ENCODE results near the gene CADM2.
"Not testable (repeated sequence)": the region's sequence is repeated elsewhere in the genome, so short reads cannot be mapped to it uniquely, and the experiment has no call there.

The CADM2 gene

GRCh38 chr3:85498177-85498576 lies 539.4 kb downstream of the CADM2 start:
- in situ Hi-C loops (cut with HindIII; ENCODE audit: low pct_ligation_motif_present, low pct_unique_long_range_greater_than_20kb, low sequenced_read_pairs), result no loop called here
- no peak for DNase-seq

DNA sequence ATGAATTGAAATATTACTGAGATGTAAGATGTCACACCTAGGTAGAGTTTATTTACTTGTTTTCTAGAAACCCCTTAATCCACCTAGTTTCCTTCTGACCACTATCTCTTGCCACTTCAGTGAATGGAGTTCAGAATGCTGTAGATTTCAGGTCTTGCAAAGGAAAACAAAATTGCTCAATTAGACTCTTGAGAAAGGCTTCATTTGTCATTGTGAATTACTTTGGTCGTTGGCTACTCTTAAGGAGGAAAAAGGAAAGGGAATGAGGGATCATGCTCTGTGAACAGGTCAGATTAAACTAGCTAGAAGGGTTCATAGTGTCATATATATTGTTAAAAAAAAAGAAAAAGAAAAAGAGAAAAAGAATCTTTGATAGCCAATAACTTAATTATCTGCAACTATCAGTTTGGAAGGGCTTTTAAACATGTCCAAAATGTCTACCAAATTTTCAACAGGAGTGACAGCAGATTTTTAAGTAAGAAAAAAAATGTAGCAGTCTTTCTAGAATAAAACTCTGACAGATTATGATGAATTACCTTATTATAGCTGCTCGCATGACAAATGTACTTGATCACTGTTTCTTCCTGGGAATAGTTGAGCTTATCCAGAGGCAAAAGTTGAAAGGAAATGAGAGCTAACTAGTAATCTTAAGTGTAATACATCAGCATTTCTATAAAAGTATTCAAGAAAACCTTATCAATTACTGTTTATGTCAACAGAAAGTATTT lies 543.5 kb downstream of the CADM2 start:
- in situ Hi-C loops (cut with HindIII; ENCODE audit: low pct_ligation_motif_present, low pct_unique_long_range_greater_than_20kb, low sequenced_read_pairs), result no loop called here
- no peak for DNase-seq

DNA sequence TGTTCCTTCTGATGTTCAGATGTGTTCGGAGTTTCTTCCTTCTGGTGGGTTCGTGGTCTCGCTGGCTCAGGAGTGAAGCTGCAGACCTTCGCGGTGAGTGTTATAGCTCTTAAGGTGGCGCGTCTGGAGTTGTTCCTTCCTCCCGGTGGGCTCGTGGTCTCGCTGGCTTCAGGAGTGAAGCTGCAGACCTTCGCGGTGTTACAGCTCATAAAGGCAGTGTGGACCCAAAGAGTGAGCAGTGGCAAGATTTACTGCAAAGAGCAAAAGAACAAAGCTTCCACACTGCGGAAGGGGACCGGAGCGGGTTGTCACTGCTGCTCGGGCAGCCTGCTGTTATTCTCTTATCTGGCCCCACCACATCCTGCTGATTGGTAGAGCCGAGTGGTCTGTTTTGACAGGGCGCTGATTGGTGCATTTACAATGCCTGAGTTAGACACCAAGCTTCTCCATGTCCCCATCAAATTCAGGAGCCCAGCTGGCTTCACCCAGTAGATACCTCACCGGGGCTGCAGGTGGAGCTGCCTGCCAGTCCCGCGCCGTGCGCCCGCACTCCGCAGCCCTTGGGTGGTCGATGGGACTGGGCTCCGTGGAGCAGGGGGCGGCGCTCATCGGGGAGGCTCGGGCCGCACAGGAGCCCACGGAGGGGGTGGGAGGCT lies 545.5 kb downstream of the CADM2 start:
- DNase-seq; in situ Hi-C loops (cut with HindIII; ENCODE audit: low pct_ligation_motif_present, low pct_unique_long_range_greater_than_20kb, low sequenced_read_pairs): not testable (repeated sequence)

DNA sequence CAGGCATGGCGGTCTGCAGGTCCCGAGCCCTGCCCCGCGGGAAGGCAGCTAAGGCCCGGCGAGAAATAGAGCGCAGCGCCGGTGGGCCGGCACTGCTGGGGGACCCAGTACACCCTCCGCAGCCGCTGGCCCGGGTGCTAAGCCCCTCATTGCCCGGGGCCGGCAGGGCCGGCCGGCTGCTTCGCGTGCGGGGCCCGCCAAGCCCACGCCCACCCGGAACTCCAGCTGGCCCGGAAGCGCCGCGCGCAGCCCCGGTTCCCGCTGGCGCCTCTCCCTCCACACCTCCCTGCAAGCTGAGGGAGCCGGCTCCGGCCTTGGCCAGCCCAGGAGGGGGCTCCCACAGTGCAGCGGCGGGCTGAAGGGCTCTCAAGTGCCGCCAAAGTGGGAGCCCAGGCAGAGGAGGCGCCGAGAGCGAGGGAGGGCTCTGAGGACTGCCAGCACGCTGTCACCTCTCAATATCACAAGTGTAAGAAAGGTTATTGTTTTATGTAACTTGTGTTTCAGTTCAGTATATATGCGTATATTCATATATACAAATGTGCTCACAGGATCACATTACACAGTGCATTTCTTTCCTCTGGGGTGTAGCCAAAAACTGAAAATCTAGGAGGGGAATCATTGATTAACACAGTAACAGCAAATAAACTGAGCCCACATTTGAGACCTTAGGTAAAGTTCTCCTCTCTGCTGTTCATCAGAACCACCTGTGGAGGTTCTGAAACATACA lies 546.2 kb downstream of the CADM2 start:
- DNase-seq; in situ Hi-C loops (cut with HindIII; ENCODE audit: low pct_ligation_motif_present, low pct_unique_long_range_greater_than_20kb, low sequenced_read_pairs): not testable (repeated sequence)

GRCh38 chr3:85507052-85507451 lies 548.3 kb downstream of the CADM2 start:
- DNase-seq; in situ Hi-C loops (cut with HindIII; ENCODE audit: low pct_ligation_motif_present, low pct_unique_long_range_greater_than_20kb, low sequenced_read_pairs): not testable (repeated sequence)

- in situ Hi-C loops (cut with HindIII; ENCODE audit: low pct_ligation_motif_present, low pct_unique_long_range_greater_than_20kb, low sequenced_read_pairs), result no loop called here
- DNase-seq, result no peak
These were observed 549.9 kb downstream of the CADM2 start for GRCh38 chr3:85508659-85509058.

- DNase-seq, result no peak
- in situ Hi-C loops (cut with HindIII; ENCODE audit: low pct_ligation_motif_present, low pct_unique_long_range_greater_than_20kb, low sequenced_read_pairs), result no loop called here
These were observed 557.4 kb downstream of the CADM2 start for GRCh38 chr3:85516146-85516545.

GRCh38 chr3:85524104-85524503 lies 565.3 kb downstream of the CADM2 start:
- DNase-seq, result no peak
- in situ Hi-C loops (cut with HindIII; ENCODE audit: low pct_ligation_motif_present, low pct_unique_long_range_greater_than_20kb, low sequenced_read_pairs), result no loop called here

- DNase-seq, result no peak
- in situ Hi-C loops (cut with HindIII; ENCODE audit: low pct_ligation_motif_present, low pct_unique_long_range_greater_than_20kb, low sequenced_read_pairs), result no loop called here
These were observed 566.5 kb downstream of the CADM2 start for GRCh38 chr3:85525264-85525663.

- in situ Hi-C loops (cut with HindIII; ENCODE audit: low pct_ligation_motif_present, low pct_unique_long_range_greater_than_20kb, low sequenced_read_pairs), result no loop called here
- no peak for DNase-seq
These were observed 574.8 kb downstream of the CADM2 start for GRCh38 chr3:85533586-85533985.

- in situ Hi-C loops (cut with HindIII; ENCODE audit: low pct_ligation_motif_present, low pct_unique_long_range_greater_than_20kb, low sequenced_read_pairs), result no loop called here
- DNase-seq, result no peak
These were observed 576.7 kb downstream of the CADM2 start for GRCh38 chr3:85535517-85535916.

- in situ Hi-C loops (cut with HindIII; ENCODE audit: low pct_ligation_motif_present, low pct_unique_long_range_greater_than_20kb, low sequenced_read_pairs), result no loop called here
- DNase-seq, result no peak
These were observed 580.4 kb downstream of the CADM2 start for GRCh38 chr3:85539232-85539631.

GRCh38 chr3:85554153-85554552 lies 595.4 kb downstream of the CADM2 start:
- in situ Hi-C loops (cut with HindIII; ENCODE audit: low pct_ligation_motif_present, low pct_unique_long_range_greater_than_20kb, low sequenced_read_pairs), result no loop called here

DNA sequence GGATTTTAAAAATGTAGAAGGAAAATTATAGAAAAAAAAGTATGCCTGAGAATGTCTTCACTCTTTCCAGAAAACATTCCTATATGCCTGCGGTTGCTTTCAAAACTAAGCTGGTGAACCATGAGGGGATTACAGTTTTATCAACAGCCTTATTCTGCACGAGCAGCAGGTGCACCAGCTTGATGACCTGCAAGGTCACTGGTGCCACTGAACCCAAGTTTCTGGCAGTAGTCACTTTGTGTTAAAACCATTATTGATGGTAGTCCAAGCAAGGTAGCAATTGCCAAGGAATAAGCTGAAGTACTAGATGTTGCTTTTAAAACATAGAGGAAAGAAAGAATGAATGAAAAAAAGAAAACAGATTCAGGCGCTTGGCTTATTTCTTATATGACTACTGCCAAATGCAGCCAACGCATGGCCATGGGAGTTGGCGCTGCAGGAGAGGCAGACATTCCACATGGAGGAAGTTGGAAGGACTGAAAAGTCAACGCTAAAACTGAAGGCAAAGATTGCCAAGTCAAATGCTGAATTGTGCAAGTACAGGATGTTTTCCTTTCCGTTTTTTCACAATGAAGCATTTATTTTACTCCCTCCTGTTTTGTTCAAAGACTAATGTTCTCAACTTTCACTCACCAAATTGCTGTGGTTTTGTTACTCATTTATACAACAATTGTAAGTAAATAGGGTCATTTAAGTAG lies 601.4 kb downstream of the CADM2 start:
- DNase-seq, result no peak
- in situ Hi-C loops (cut with HindIII; ENCODE audit: low pct_ligation_motif_present, low pct_unique_long_range_greater_than_20kb, low sequenced_read_pairs), result no loop called here

More at GRCh38 chr3:85554153-85554552, 595.4 kb downstream of the CADM2 start:
- DNase-seq, result no peak

DNA sequence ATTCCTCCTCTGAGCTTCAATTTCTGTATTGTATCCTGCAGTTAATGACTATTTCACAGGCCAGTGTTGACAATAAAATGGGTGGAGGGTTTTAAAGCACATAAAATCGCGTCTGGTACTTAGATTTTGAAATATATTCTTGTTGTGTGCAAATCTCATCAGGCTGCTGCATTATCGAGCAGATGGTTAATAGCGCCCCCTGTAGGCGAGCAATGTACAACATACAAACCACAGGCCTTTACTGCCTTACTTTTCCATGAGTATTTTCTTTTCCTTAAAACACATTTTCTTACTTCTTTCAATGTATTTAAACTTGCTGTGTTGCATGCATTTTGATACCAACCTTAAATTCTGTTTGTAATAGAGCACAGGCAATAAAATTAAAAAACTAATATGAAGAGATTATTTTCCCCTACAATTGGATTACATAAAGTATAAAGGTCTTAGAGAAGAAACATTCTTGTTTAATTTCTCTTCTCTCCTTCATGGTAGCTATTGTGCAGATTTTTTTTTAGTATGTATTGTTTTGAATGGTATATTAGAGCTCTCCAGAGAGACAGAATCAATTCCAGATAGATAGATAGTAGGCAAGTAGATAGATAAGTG lies 608.4 kb downstream of the CADM2 start:
- DNase-seq, result peak; percentile 48

GRCh38 chr3:85570819-85571218 lies 612.0 kb downstream of the CADM2 start:
- in situ Hi-C loops (cut with HindIII; ENCODE audit: low pct_ligation_motif_present, low pct_unique_long_range_greater_than_20kb, low sequenced_read_pairs), result no loop called here

More for the DNA sequence above, 608.4 kb downstream of the CADM2 start:
- in situ Hi-C loops (cut with HindIII; ENCODE audit: low pct_ligation_motif_present, low pct_unique_long_range_greater_than_20kb, low sequenced_read_pairs), result no loop called here

GRCh38 chr3:85571835-85572234 lies 613.0 kb downstream of the CADM2 start:
- in situ Hi-C loops (cut with HindIII; ENCODE audit: low pct_ligation_motif_present, low pct_unique_long_range_greater_than_20kb, low sequenced_read_pairs), result no loop called here
- DNase-seq, result no peak

More at GRCh38 chr3:85570819-85571218, 612.0 kb downstream of the CADM2 start:
- DNase-seq, result no peak

DNA sequence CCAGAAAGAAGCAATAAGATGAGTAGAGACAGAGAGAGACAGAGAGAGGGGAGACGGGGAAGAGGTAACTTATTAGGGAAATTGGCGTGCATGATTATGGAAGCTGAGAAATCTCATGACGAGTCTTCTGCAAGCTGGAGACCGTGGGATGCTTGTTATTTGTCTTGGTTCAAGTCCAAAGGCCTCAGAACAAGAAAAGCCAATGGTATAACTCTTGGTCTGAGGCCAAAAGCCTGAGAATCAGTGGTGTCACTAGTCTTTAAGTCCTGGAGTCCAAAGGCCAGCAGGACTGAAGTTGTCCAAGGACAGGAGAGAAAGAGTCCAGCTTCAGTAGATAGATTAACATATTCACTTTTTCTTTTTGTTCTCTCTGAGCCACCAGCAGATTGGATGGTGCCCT lies 613.6 kb downstream of the CADM2 start:
- in situ Hi-C loops (cut with HindIII; ENCODE audit: low pct_ligation_motif_present, low pct_unique_long_range_greater_than_20kb, low sequenced_read_pairs), result no loop called here
- DNase-seq, result no peak
